Urothelium cell line (cell line): Measurements from ENCODE around the gene CCR1.
"Not testable (repeated sequence)": the region's sequence is repeated elsewhere in the genome, so short reads cannot be mapped to it uniquely, and the experiment has no call there.

Source experiments
- DNase-seq: peaks from one replicate; pipeline ENCODE4 v3.0.0; 2011; ENCODE audit warnings: low spot score, mixed read lengths
- FAIRE-seq: peaks from 2 replicates; lab custom pipeline; 2011; peaks lifted over from hg19 to GRCh38; lab: Jason Lieb, UNC

CCR1 gene

GRCh38 chr3:46184469-46184868 is 23.6 kb downstream of the CCR1 start:
- DNase-seq (no peak), FAIRE-seq (no peak)

- no peak for FAIRE-seq
Observed at GRCh38 chr3:46183330-46183729, 24.8 kb downstream of the CCR1 start.

GRCh38 chr3:46168583-46169345 is 39.3 kb downstream of the CCR1 start:
- no peak for DNase-seq

More at GRCh38 chr3:46183330-46183729, 24.8 kb downstream of the CCR1 start:
- no peak for DNase-seq

GRCh38 chr3:46163556-46164041 is 44.5 kb downstream of the CCR1 start:
- DNase-seq (peak; percentile 62), FAIRE-seq (peak; percentile 20)

More at GRCh38 chr3:46168583-46169345, 39.3 kb downstream of the CCR1 start:
- no peak for FAIRE-seq

- DNase-seq (peak; percentile 65), FAIRE-seq (peak; percentile 83)
Observed at GRCh38 chr3:46162975-46163555, 45.0 kb downstream of the CCR1 start.

- not testable (repeated sequence) for FAIRE-seq, DNase-seq
Observed at GRCh38 chr3:46157685-46158084, 50.4 kb downstream of the CCR1 start.

- FAIRE-seq (no peak), DNase-seq (no peak)
Observed at GRCh38 chr3:46154311-46154710, 53.8 kb downstream of the CCR1 start.
